HG02571 (cell line): ENCODE measurements around the gene GRB2.
"Not testable (repeated sequence)": the region's sequence is repeated elsewhere in the genome, so short reads cannot be mapped to it uniquely, and the experiment has no call there.

ENCODE experiments used
- ATAC-seq: cut with Tn5 transposase; IDR thresholded peaks from one replicate; pipeline ENCODE4 v1.9.1; 2021; ENCODE audit warnings: mild to moderate bottlenecking, moderate library complexity; ENCODE audit not compliant: unreplicated experiment

Gene GRB2

DNA sequence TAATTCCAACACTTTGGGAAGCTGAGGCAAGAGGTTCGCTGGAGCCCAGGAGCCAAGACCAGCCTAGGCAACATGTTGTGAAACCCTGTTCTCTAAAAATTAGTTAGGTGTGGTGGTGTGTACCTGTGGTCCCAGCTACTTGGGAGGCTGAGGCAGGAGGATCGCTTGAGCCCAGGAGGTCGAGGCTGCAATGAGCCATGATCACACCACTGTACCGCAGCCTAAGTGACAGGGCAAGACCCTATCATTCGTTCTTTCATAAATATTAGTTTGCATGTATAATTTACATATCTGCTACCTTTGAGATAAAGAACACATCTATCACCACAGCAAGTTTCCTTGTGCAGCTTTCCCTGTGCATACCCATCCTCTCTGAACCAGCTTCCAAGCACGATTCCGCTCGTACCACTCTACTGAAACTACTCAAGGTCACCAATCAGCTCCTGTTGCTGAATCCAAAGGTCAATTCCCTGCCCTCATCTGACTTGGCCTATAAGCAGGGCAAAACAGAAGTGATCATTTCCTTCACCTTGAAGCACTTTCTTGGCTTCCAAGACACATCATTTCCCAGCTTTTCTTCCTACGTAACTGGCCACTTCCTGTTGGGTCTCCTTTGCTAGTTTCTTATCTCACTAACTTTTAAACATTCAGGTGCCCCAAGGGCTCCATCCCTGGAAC lies 49.1 kb downstream of the GRB2 start:
- no peak for ATAC-seq

DNA sequence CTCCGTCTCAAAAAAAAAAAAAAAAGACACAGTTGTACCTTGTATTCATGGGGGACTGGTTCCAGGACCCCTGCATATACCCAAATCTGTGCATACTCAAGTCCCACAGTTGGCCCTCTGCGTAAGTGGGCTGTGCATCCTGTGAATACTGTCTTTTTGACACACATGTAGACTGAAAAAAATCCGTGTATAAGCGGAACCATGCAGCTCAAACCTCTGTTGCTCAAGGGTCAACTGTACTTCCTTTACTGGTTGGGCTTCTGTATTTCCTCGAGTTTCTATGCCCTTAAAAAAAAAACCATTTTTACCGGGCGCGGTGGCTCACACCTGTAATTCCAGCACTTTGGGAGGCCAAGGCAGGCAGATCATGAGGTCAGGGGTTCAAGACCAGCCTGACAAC lies 52.3 kb downstream of the GRB2 start:
- ATAC-seq, result no peak

DNA sequence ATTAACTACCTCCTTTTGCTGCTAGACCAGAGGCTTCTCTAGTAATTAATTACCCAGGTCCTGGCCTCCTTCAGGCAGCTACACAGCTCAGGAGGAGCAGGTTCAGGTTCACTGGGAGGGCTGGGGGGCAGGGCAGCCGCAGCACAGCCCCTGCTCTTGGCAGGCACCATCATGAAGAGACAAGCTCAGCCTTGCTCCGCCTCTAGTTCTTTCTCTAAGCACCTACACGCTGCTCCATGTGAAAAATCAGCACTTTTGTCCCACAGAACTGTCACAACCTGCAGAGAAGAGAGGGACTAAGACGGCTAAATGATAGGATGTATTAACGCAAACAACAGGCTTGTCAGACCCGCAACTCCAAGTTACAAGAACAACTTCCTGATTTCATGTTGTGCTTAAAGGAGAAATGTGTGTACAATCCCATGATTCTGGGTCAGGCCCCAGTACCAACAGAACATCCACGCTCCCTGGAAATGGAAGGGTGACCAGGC lies 53.4 kb downstream of the GRB2 start:
- no peak for ATAC-seq

DNA sequence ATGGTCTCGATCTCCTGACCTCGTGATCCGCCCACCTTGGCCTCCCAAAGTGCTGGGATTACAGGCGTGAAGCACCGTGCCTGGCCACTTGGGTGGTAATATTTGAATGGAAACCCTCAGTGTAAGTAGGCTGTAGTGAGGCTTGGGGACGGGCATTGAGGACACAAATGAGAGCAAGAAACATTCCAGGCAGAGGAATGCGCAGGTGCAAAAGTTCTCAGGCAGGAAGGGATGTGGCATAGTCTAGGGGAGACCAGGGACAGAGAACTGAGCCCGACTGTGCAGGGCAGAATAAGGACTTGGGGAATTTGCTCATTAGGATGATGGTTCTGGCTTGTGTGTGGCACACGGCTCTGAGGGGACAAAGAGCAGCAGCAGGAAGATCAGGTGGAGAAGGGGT lies 54.8 kb downstream of the GRB2 start:
- ATAC-seq, result no peak

DNA sequence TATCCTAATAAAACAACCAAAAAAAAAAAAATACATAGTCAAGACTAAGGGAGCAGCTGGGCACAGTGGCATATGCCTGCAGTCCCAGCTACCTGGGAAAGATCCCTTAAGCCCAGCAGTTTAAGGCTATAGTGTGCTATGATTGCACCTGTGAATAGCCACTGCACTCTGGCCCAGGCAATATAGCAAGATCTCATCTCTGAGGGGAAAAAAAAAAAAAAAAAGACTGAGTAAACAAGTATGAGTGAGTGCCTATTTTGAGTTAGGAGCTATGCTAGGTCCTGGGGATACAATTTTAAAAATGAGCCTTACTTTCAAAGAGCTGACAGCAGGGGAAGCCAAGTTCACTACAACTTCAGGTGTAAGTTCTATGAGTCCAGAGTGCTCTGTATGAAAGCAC lies 55.4 kb downstream of the GRB2 start:
- ATAC-seq, result no peak

DNA sequence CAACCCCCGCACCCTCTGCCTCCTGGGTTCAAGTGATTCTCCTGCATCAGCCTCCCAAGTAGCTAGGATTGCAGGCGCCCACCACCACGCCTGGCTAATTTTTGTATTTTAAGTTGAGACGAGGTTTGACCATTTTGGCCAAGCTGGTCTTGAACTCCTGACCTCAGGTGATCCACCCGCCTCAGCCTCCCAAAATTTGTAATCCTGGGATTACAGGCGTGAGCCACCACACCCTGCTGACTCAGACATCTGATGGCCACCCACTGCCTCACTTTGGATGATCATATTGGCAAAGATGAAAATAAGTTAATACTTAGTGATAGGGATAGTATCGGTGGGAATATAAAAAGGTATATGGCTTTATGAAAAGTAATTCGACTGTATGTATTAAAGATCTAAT lies 55.9 kb downstream of the GRB2 start:
- ATAC-seq, result no peak

DNA sequence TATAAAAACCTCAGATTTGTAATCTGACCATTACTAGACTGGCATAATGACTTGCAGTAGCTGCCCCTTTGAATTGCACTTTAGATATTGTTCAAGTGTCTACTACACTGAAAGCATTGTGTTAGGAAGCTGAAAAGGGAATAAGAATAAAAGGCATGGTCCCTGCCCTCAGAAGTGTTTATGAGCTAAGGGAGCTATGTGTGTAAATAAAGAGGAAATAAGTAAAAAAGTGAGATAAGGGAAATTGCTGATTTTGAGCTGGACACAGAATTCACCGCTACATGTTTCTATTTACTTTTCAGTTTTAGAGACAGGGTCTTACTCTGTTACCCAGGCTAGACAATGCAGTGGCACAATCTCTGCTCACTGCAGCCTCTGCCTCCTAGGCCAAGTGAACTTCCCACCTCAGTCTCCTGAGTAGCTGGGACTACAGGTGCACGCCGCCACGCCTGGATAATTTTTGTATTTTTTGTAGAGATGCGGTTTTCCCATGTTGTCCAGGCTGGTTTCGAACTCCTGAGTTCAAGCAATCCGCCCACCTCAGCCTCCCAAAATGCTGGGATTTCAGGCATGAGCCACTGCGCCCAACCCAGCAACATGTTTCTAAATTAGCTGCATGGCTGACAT lies 57.0 kb downstream of the GRB2 start:
- ATAC-seq, result no peak

DNA sequence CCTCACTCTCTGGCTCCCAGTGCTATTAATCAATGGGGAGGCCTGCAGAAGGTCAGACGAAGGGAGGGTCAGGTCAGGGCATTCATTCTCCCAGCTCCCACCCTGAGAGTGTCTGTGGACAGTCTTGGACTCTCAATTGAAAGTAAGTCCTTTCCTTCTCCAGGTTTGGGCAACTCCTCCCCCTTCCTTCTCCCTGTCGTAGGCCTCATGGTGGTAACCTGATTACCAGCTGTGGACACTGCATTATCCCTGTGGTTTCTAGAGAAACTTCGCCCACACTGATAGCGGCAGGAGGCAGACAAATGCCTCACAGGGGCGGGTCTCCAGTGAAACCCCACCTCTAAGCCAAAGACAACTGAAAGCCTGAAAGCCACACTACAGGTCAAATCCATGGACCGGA lies 58.6 kb downstream of the GRB2 start:
- no peak for ATAC-seq

DNA sequence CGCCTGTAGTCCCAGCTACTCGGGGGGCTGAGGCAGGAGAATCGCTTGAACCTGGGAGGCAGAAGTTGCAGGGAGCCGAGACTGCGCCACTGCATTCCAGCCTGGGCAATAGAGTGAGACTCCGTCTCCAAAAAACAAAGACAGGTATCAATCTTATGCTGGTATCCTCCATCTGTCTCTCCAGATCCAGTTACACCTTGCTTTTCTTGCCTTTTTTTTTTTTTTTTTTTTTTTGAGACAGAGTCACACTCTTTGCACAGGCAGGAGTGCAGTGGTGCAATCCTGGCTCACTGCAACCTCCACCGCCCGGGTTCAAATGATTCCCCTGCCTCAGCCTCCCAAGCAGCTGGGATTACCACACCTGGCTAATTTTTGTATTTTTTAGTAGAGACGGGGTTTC lies 59.1 kb downstream of the GRB2 start:
- not testable (repeated sequence) for ATAC-seq

DNA sequence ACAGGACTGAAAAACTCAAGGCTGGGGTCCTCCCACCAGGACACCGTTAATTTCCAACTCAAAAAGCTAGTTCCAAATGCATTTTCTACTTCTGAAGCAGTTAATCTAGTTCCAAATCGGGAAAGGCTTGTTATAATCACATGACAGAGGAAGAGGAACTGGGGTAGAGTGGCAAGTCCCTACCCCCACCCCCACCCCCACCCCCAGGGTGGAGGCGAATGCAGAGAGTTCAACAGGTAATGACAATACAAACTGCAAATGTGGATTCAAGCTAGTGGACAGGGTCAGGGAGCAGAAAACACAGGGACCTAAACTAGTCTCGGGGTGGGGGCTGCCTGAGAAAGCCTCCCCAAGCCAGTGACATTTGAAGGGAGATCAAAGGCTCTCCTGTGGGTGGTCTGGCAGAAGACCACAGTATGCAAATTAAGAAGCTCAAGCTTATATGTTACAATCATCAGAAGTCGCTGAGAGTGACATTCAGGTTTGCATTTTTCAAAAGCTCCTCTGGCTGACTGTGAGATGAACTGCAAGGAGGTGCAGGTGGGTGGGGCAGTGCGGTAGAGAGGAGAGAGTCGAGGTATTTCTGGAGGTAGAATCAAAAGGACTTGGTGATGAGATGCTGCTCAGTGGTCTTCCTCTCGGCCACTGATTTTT lies 59.8 kb downstream of the GRB2 start:
- no peak for ATAC-seq

DNA sequence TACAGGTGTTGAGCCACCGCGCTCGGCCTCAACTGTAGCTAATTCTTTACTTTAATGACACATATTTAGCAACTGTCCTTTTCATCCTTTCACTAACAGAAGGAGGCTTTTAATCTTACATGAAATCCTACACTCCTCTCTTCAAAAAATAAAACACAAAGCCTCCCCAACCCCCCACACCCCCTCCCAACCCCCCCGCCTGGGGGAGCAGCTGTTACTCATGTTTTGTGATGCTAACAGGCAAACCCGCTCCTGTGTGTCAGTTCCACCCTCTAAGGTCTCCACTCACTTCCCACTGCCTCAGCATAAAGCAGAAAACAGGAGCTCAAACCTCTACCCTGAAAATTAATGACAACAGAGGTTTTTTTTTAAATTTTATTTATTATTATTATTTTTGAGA lies 60.8 kb downstream of the GRB2 start:
- no peak for ATAC-seq

DNA sequence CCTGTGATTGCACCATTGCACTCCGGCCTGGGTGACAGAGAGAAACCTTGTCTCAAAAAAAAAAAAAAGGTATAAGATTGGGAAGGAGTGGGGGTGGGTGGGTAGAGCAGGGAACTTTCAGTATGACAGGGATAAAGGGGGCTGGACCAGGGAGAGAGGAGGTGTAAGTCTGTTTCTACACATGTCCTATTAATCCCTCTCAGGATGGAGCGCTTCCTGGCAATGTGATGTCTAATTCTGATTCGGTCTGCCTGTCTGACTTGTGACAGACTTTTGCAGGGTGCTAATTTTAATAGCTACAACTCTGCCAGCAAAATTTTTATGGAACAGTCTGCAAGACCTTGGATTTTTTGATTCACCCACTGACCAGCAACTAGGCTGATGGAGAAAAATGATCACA lies 62.5 kb downstream of the GRB2 start:
- no peak for ATAC-seq

DNA sequence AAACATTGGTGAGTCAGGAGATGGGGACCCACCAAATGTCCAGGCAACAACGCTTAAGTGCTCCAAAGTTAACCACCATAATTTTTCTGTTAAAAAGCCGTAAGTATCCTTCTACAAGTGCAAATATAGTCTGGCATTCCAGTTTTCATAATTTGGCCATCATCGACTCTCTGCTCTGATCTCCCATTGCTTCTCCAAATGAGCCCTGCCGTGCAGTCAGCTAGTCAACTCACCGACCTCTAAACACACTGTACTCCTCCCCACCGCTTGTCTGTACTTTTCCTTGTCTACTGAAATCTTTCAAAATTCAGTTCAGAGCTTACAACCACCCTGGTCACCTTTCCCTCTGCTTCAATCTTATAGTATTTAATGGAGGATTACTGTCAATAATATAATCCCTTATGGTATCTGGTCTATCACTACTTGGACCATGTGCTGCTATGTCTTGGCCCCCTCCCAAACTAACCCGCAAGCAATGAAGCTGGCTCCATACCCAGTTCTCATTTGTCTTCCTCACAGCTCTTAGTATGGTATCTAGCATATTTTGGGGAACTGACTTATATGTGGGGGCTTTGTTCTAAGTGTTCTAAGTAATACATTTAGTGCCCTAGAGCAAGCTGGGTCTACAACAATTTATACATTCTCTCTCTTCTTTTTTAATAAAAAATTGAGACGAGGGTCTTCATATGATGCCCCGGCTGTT lies 63.5 kb downstream of the GRB2 start:
- no peak for ATAC-seq

DNA sequence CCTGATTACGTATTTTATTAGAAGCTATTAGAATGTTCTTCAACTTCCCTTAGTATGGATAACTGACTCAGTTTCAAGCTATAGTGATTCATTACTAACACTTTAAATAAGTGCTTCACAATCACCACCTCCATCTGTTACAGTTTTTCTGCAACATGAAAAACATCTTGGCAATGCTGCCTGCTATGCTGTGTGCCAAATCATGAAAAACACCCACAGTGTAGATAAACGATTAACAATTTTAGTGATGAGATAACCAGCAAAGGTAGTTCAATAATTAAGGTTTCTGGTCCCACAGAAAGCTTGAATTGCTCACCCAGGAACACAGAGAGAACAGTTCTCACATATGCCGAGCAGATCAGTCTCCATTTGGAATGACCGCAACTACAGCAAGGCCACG lies 64.8 kb downstream of the GRB2 start:
- no peak for ATAC-seq

DNA sequence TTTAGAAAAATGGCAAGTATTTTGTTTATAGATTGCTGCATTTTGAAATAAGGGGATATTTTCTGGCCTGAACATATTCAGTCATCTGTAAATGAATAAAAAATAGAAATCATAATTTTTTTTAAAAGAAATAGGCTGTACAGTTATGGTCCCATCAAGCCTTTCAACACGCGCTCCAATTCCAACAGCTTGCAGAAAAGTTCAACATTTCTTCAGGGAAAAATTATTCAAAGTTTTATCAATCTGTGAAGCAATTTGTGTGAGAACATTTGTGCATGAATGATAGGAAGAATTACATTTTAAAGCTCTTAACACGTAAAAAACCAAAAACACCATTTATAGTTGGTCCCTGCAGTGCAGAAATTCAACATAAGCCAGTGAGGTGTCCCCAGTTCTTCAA lies 65.5 kb downstream of the GRB2 start:
- ATAC-seq, result no peak

DNA sequence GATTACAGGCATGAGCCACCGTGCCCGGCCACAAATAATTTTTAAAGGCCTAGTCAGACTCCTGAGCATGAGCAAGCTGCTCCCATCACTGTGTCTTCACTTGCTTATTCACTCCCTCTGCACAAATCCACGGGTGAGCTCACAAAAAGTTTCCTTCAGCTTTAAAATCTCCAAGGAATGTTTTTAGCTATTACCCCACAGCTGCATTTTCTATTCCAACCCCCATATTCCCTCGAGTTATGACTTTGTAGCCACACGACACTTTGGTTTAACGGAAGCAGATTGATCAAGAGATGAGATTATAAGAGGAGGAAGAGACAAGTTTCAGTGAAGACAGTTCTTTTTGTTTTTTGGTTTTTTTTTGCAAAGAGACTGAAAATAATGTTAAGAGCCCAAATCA lies 67.1 kb downstream of the GRB2 start:
- ATAC-seq, result no peak

DNA sequence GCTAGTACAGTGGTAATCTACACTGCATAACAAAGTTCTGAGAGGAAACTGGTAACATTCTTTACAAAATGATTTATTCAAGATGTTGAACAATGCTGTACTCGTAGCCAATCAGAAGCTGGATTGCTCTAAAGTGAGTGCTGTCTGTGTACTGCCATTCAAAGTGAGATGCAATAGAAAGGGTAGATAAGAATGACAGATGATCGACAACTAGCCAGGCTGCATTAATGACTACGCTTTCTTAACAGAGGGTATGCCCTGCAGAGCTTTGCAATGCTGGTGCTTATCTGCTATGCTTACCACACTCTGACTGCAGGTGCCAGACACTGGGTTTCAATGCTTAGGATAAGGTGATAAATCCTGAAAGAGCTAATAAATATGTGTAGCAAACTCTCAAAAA lies 70.2 kb downstream of the GRB2 start:
- ATAC-seq, result no peak

DNA sequence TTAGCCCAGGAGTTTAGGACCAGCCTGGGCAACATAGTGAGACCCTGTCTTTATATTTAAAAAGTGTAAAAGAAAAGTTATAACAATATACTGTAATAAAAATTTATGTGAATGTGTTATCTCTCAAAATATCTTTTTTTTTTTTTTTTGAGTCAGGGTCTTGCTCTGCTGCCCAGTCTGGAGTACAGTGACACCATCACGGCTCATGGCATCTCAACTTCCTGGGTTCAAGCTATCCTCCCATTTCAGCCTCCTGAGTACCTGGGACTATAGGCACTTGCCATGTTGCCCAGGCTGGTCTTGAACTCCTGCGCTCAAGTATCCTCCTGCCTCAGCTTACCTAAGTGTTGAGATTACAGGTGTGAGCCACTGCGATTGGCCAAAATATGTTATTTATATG lies 70.8 kb downstream of the GRB2 start:
- no peak for ATAC-seq

DNA sequence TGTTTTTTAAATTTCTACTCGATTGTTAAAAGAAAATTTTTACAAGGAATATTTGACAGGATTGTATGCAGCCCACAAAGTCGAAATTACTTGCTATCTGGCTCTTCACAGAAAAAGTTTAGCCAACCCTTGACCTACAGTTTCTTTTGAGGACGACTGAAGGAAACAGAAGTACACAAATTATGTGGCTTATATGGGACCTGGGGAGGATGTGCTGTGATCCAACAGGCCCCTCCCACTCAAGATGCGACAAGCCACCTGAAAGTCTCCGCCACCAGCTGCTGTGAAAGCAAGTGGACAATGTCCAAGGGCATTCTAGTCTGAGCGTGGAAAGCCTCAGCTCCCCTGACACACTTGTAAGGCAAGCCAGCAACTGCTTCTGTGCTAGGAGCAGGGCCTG lies 73.8 kb downstream of the GRB2 start:
- no peak for ATAC-seq

DNA sequence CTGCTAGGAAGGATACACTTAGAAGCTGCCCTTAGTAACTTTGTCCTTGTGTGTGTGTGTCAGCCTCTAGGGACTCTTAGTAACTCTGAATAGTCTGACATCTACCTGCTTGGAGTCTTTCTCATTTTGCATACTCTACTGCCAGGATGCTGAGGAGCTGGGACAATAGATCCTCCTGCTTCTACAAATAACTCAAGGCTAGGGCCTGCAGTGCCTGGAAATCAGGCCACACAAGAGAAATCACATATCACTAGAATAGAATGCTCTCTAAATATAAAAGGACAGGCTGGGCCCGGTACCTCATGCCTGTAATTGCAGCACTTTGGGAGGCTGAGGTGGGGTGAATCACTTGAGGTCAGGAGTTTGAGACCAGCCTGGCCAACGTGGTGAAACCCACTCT lies 77.7 kb downstream of the GRB2 start:
- no peak for ATAC-seq

DNA sequence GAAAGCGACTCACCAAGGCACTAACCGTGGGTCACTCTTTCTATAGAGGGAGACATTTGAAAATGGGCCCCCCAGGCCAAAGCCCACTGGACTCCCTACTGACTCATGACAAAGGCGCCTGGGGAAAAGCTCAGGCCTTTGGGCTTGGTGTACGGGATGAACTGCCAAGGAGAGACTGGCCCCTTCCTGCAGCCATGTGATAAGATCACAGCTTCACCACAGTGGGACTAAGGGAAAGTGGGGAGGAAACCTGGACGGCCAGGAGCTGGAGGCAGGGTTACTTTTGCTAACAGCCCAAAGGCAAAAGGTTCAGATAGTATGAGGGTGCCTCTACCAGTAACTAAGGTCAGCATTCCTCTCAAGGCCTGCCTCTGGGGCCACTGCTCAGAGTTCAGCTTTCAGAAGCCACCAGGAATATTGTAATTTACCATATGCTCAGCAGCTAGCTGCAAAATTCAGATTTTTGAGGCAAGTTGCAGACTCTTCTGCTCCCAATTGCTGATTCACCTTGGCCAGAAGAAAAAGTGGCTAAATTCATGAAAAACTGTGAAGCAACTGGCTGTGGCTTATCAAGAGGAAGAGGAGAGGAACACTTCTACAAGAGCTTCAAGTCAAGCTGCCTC lies 79.1 kb downstream of the GRB2 start:
- ATAC-seq, result no peak
